ENCODE results near the gene PRKCB.

DNA sequence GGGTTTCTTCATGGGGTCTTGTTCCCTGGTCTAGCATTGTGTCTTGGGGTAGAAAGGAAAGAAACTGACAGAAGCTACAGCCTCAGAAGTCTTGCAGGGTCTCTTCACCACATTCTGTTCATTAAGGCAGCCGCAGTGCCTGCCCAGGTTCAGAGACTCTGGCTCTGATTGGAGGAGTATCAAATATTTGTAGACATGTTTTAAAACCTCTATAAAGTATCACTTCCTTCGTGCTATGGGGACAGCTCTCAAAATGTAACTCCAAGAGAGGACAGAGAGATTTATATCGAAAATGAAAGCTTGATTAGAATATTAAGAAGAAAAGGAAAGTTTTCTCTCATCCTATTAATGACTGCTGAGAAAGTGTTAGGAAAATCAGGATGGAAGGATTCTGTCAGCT is 313.3 kb downstream of the PRKCB start:
- TF ChIP-seq, protein P1, sequence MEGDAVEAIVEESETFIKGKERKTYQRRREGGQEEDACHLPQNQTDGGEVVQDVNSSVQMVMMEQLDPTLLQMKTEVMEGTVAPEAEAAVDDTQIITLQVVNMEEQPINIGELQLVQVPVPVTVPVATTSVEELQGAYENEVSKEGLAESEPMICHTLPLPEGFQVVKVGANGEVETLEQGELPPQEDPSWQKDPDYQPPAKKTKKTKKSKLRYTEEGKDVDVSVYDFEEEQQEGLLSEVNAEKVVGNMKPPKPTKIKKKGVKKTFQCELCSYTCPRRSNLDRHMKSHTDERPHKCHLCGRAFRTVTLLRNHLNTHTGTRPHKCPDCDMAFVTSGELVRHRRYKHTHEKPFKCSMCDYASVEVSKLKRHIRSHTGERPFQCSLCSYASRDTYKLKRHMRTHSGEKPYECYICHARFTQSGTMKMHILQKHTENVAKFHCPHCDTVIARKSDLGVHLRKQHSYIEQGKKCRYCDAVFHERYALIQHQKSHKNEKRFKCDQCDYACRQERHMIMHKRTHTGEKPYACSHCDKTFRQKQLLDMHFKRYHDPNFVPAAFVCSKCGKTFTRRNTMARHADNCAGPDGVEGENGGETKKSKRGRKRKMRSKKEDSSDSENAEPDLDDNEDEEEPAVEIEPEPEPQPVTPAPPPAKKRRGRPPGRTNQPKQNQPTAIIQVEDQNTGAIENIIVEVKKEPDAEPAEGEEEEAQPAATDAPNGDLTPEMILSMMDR (conservative IDR thresholded peaks at IDR 0.05; ENCODE audit: low read length): no peak
- no peak for TF ChIP-seq EZH2phosphoT487 (IDR thresholded peaks at IDR 0.05; ENCODE audit: borderline replicate concordance, low read depth, low read length)

Data from OCI-LY7 (cell line).